Measurements from ENCODE around the gene EML4. TPM values are rescaled to one million over a fixed set of nuclear protein-coding genes. Genes with fewer than 3 reads are reported as not detected.

The EML4 gene
- total RNA-seq, 4 donors from 2014 or later = 11.6 to 29.8 (median 22.4) TPM

- no peak overlapping the region for H3K4me3 ChIP-seq
- H3K27me3 ChIP-seq = no peaks in the 10 kb centered on the region
Observed at GRCh38 chr2:42246562-42246961, 77.4 kb downstream of the EML4 start.

GRCh38 chr2:42248846-42249245 is 79.7 kb downstream of the EML4 start:
- DNase-seq = no peak
- 84 to 86% methylated on average over 1 of the region's 1 CpG for WGBS, 2 donors
- intact Hi-C loops (cut with DNase I) = no loop called here

More at GRCh38 chr2:42246562-42246961, 77.4 kb downstream of the EML4 start:
- H3K4me1 ChIP-seq = peaks cover 4 to 21% (median 6%) of the 10 kb centered on the region in 3 donors
- TF ChIP-seq POLR2A (IDR thresholded peaks at IDR 0.05) (no peak), CTCF (IDR thresholded peaks at IDR 0.05) (no peak)
- DNase-seq = no peak
- no peak overlapping the region for H3K27ac ChIP-seq
- H3K36me3 ChIP-seq = peaks cover 0 to 19% (median 0%) of the 10 kb centered on the region in 3 donors
- intact Hi-C loops (cut with DNase I) = no loop called here
- 91 to 100% methylated on average over 1 of the region's 1 CpG for WGBS, 2 donors
- H3K9me3 ChIP-seq = no peaks in the 10 kb centered on the region

GRCh38 chr2:42249284-42249683 is 80.1 kb downstream of the EML4 start:
- DNase-seq = no peak
- intact Hi-C loops (cut with DNase I) = no loop called here
- Histone ChIP-seq H3K4me1 (peaks cover 4 to 20% (median 6%) of the 10 kb centered on the region in 3 donors), H3K27me3 (no peaks in the 10 kb centered on the region), H3K4me3 (no peak overlapping the region), H3K36me3 (peaks cover 0 to 19% (median 0%) of the 10 kb centered on the region in 3 donors), H3K9me3 (no peaks in the 10 kb centered on the region), H3K27ac (peak overlapping the region in 1 of 4 donors; percentile 37)
- 54 to 66% methylated on average over 2 of the region's 2 CpGs for WGBS, 2 donors
- no peak for TF ChIP-seq POLR2A (IDR thresholded peaks at IDR 0.05)
- no peak for TF ChIP-seq CTCF (IDR thresholded peaks at IDR 0.05)

More at GRCh38 chr2:42248846-42249245, 79.7 kb downstream of the EML4 start:
- no peak overlapping the region for H3K27ac ChIP-seq
- H3K4me1 ChIP-seq = peaks cover 4 to 21% (median 6%) of the 10 kb centered on the region in 3 donors
- H3K9me3 ChIP-seq = no peaks in the 10 kb centered on the region
- H3K27me3 ChIP-seq = no peaks in the 10 kb centered on the region
- H3K4me3 ChIP-seq = no peak overlapping the region
- H3K36me3 ChIP-seq = peaks cover 0 to 19% (median 0%) of the 10 kb centered on the region in 3 donors
- TF ChIP-seq POLR2A (IDR thresholded peaks at IDR 0.05) (no peak), CTCF (IDR thresholded peaks at IDR 0.05) (no peak)

GRCh38 chr2:42249887-42250286 is 80.7 kb downstream of the EML4 start:
- TF ChIP-seq POLR2A (IDR thresholded peaks at IDR 0.05) = no peak
- no peak for TF ChIP-seq CTCF (IDR thresholded peaks at IDR 0.05)
- WGBS, 2 donors = 21 to 22% methylated on average over 3 of the region's 3 CpGs
- Histone ChIP-seq H3K4me3 (peak overlapping the region in 1 of 4 donors; percentile 25), H3K4me1 (peaks cover 4 to 17% (median 6%) of the 10 kb centered on the region in 3 donors), H3K27me3 (no peaks in the 10 kb centered on the region), H3K36me3 (peaks cover 0 to 19% (median 0%) of the 10 kb centered on the region in 3 donors), H3K27ac (peak overlapping the region in 1 of 4 donors; percentile 37), H3K9me3 (no peaks in the 10 kb centered on the region)
- no peak for DNase-seq
- intact Hi-C loops (cut with DNase I) = no loop called here

- Histone ChIP-seq H3K27me3 (no peaks in the 10 kb centered on the region), H3K9me3 (no peaks in the 10 kb centered on the region), H3K36me3 (peaks cover 0 to 14% (median 0%) of the 10 kb centered on the region in 3 donors), H3K4me1 (peaks cover 4 to 17% (median 6%) of the 10 kb centered on the region in 3 donors), H3K4me3 (no peak overlapping the region), H3K27ac (no peak overlapping the region)
- no peak for DNase-seq
- TF ChIP-seq CTCF (IDR thresholded peaks at IDR 0.05) (no peak), POLR2A (IDR thresholded peaks at IDR 0.05) (no peak)
- 100% methylated on average over 2 of the region's 2 CpGs for WGBS, 2 donors
- intact Hi-C loops (cut with DNase I) = no loop called here
Observed at GRCh38 chr2:42250925-42251324, 81.8 kb downstream of the EML4 start.
